ENCODE data around the gene GPC5.
"Not testable (repeated sequence)": the region's sequence is repeated elsewhere in the genome, so short reads cannot be mapped to it uniquely, and the experiment has no call there.

GPC5 gene

DNA sequence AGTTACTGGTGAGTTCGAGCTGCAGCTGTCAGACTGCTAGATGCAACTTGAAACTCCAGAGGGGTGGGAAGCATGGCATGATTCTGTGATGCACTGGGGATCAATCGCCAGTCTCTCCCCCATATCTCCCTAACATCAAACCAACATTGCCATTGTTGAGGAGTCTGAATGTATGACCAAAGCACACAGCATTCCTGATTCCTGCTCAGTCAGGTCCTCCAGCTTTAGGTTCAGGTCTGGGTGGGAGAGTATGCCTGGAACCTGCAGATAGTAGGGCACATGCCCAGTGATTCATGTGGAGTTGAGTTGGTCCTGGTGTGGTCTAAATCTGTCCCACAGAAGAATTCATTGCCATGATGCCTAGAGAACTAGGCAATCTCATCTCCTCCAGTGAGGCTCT is 269.1 kb downstream of the GPC5 start:
- no peaks in the 10 kb centered on the region for H3K4me1 ChIP-seq (ENCODE audit: insufficient read depth, low read length)
- H3K9ac ChIP-seq (ENCODE audit: low read depth, low read length) = no peak overlapping the region
- no peaks in the 10 kb centered on the region for H3K36me3 ChIP-seq (ENCODE audit: insufficient read depth, low read length)
- H3K9me3 ChIP-seq (ENCODE audit: control insufficient read depth, insufficient read depth, low read length) = no peaks in the 10 kb centered on the region

DNA sequence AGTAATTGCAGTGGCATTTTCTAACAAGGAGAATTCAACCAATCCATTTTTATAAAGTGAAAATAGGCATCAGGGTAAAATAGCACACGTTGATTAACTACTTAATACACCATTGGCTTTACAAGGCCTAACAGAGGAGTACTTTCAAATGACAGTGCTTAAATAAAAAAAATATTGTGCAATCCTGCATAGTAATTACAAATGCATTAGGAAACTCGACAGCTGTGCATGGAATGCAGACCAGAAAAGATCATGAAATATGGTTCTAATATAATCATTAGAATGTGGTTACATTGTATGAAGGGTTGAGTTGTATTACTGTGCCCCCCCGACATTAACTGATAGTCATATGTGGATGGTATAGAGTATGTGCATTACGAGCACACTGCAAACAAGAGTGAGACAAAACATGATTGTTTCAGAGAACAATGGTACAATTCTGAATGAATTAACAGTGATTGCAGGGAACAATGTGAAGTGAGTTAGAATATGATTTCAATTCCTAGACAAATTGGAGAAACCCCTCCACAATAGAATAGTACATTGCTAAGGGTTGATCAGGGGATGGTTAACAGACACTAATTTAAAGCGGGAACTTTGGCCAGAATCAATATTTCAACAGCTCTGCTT is 270.6 kb downstream of the GPC5 start:
- Histone ChIP-seq H3K9ac (ENCODE audit: low read depth, low read length) (no peak overlapping the region), H3K9me3 (ENCODE audit: control insufficient read depth, insufficient read depth, low read length) (no peaks in the 10 kb centered on the region), H3K36me3 (ENCODE audit: insufficient read depth, low read length) (no peaks in the 10 kb centered on the region), H3K4me1 (ENCODE audit: insufficient read depth, low read length) (no peaks in the 10 kb centered on the region)

DNA sequence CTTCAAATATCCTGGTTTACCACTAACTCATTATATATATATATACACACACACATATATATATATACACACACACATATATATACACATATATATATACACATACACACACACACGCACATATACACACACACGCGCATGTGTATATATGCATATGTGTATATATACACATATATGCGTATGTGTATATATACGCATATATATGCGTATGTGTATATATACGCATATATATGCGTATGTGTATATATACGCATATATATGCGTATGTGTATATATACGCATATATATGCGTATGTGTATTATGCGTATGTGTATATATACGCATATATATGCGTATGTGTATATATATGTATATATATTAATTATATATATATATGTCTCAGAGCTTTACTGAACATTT is 275.9 kb downstream of the GPC5 start:
- not testable (repeated sequence) for H3K9me3 ChIP-seq (ENCODE audit: control insufficient read depth, insufficient read depth, low read length); H3K4me1 ChIP-seq (ENCODE audit: insufficient read depth, low read length); H3K9ac ChIP-seq (ENCODE audit: low read depth, low read length); H3K36me3 ChIP-seq (ENCODE audit: insufficient read depth, low read length)

DNA sequence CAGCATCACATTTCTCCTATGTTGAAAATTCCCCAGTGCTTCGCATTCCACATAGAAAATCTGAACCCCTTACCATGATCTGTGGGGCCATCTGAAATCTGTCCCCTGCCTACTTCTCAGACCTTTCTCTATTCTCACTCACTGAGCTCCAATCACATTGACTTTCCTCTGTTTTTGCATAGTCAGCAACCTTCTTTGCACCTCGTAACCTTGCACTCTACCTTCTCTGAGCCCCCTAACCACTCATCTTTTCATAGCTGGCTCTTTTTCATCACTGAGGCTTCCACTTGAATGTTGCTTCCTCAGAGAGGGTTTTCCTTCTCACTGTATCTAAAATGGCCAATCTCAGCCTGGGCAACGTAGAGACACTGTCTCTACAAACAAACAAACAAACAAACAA is 286.3 kb downstream of the GPC5 start:
- H3K9ac ChIP-seq (ENCODE audit: low read depth, low read length) = no peak overlapping the region
- H3K9me3 ChIP-seq (ENCODE audit: control insufficient read depth, insufficient read depth, low read length) = no peaks in the 10 kb centered on the region
- no peaks in the 10 kb centered on the region for H3K36me3 ChIP-seq (ENCODE audit: insufficient read depth, low read length)
- no peaks in the 10 kb centered on the region for H3K4me1 ChIP-seq (ENCODE audit: insufficient read depth, low read length)

DNA sequence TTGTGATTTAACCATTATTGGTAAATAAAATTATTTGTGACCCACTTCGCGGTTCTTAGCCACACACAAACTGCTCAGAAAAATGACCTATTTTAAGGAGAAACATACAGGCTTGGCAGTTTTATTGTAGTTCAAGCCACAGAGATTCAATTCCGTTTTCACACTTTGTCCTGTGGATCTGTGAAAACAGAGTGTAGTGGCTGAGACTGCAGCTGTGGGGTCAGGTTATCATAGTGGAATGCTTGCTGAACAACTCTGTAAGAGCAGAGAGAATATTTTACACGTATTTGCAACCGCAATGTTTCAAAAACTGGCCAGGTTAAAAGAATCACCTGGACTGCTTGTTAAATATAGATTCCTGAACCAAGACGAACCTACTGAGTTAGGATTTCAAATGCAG is 292.5 kb downstream of the GPC5 start:
- H3K36me3 ChIP-seq (ENCODE audit: insufficient read depth, low read length) = no peaks in the 10 kb centered on the region
- no peak overlapping the region; the same call in 1 of the 2 replicates for H3K9ac ChIP-seq (ENCODE audit: low read depth, low read length)
- no peaks in the 10 kb centered on the region for H3K4me1 ChIP-seq (ENCODE audit: insufficient read depth, low read length)
- no peaks in the 10 kb centered on the region for H3K9me3 ChIP-seq (ENCODE audit: control insufficient read depth, insufficient read depth, low read length)

DNA sequence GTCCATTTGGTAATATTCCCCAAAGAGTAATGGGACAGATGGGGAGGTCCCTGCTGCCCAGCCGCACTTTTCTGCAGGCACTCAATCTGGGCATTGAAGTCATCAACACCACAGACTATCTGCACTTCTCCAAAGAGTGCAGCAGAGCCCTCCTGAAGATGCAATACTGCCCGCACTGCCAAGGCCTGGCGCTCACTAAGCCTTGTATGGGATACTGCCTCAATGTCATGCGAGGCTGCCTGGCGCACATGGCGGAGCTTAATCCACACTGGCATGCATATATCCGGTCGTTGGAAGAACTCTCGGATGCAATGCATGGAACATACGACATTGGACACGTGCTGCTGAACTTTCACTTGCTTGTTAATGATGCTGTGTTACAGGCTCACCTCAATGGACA is 295.0 kb downstream of the GPC5 start:
- no peaks in the 10 kb centered on the region for H3K36me3 ChIP-seq (ENCODE audit: insufficient read depth, low read length)
- no peaks in the 10 kb centered on the region for H3K9me3 ChIP-seq (ENCODE audit: control insufficient read depth, insufficient read depth, low read length)
- no peak overlapping the region for H3K9ac ChIP-seq (ENCODE audit: low read depth, low read length)
- H3K4me1 ChIP-seq (ENCODE audit: insufficient read depth, low read length) = no peaks in the 10 kb centered on the region

DNA sequence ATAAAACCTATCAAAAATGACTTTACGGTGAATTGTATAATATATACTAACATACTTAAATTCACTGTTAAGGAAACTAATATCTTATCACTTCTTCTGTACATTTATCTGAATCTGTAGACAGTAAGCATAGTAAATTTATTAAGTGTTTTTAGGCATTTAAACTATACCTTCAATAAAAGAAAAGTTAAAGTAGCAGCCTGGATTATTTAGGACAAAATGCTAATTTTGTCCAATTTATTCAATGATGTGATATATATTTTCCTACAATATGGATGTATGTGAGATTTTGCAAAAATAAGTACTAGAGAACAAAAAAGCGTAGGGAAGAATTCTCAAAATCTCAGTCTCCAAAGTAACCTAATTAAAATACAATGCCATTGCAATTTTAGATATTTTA is 299.9 kb downstream of the GPC5 start:
- Histone ChIP-seq H3K9me3 (ENCODE audit: control insufficient read depth, insufficient read depth, low read length) (no peaks in the 10 kb centered on the region), H3K9ac (ENCODE audit: low read depth, low read length) (no peak overlapping the region), H3K36me3 (ENCODE audit: insufficient read depth, low read length) (no peaks in the 10 kb centered on the region), H3K4me1 (ENCODE audit: insufficient read depth, low read length) (no peaks in the 10 kb centered on the region)

DNA sequence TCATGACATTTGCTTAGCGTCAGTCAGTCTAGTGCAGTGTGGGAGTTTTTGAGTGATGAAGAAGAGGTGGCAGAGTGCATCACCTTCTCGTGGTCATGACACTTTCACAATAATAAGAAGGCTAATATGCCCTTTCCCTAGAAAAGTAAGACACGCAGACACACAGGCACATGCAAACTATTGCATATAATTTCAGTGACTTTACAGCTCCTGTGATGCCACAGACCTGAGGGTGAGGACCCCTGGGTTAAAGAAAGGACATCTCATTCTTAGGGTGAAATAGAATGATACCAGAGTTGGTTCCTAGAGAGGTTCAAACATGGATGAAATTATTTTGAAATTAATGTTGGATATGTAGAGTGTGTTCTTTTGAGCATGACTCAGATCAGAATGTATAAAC is 300.3 kb downstream of the GPC5 start:
- Histone ChIP-seq H3K9ac (ENCODE audit: low read depth, low read length) (no peak overlapping the region), H3K36me3 (ENCODE audit: insufficient read depth, low read length) (no peaks in the 10 kb centered on the region), H3K4me1 (ENCODE audit: insufficient read depth, low read length) (no peaks in the 10 kb centered on the region), H3K9me3 (ENCODE audit: control insufficient read depth, insufficient read depth, low read length) (no peaks in the 10 kb centered on the region)

DNA sequence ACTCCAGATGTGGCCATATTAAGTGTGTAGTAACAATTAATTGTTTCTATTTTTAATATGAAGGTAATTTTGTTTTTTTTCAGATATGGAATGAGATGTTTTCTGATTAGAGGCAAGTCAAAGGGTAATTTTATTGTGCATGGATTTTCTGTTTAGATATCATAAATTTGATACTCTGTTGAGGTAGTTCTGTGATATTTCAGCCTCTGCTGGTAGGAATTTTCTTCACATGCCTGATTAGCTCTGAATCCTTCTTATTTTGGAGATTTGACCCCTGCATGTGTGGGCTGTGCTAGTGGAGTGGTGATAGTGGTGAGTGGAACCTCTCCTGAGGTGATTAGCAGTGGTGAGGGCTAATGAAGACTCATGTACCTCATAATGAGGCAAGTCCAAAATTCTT is 301.4 kb downstream of the GPC5 start:
- no peak overlapping the region for H3K9ac ChIP-seq (ENCODE audit: low read depth, low read length)
- no peaks in the 10 kb centered on the region for H3K4me1 ChIP-seq (ENCODE audit: insufficient read depth, low read length)
- no peaks in the 10 kb centered on the region for H3K9me3 ChIP-seq (ENCODE audit: control insufficient read depth, insufficient read depth, low read length)
- H3K36me3 ChIP-seq (ENCODE audit: insufficient read depth, low read length) = no peaks in the 10 kb centered on the region

DNA sequence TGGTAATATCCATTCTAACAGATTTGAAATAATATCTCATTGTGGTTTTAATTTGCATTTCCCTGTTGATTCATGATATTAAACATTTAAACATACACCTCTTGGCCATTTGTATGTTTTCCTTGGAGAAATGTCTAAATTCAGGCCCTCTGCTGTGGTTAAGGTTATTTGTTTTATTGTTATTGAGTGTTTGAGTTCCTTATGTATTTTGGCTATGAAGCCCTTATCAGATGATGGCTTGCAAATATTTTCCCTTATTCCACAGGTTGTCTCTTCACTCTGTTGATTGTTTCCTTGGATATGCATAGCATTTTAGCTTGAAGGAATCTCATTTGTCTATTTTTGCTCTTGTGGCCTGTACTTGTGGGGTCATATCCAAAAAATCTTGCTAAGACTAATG is 303.6 kb downstream of the GPC5 start:
- Histone ChIP-seq H3K9me3 (ENCODE audit: control insufficient read depth, insufficient read depth, low read length) (no peaks in the 10 kb centered on the region), H3K9ac (ENCODE audit: low read depth, low read length) (no peak overlapping the region)

DNA sequence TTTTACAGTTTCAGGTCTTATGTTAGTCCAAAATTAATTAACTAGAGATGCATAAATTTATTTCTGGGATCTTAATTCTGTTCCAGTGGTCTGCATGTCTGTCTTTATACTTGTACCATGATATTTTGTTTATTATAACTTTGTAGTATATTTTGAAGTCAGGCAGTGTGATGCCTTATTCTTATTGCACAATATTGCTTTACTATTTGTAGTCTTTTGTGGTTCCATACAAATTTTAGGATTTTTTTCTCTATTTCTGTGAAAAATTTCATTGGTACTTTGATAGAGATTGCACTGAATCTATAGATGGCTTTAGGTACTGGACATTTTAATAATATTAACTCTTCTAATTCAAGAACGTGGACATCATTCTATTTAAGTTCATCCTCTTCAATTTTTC is 304.0 kb downstream of the GPC5 start:
- H3K9ac ChIP-seq (ENCODE audit: low read depth, low read length) = no peak overlapping the region
- H3K4me1 ChIP-seq (ENCODE audit: insufficient read depth, low read length) = no peaks in the 10 kb centered on the region
- no peaks in the 10 kb centered on the region for H3K36me3 ChIP-seq (ENCODE audit: insufficient read depth, low read length)
- no peaks in the 10 kb centered on the region for H3K9me3 ChIP-seq (ENCODE audit: control insufficient read depth, insufficient read depth, low read length)

More for the DNA sequence above, 303.6 kb downstream of the GPC5 start:
- no peaks in the 10 kb centered on the region for H3K4me1 ChIP-seq (ENCODE audit: insufficient read depth, low read length)
- no peaks in the 10 kb centered on the region for H3K36me3 ChIP-seq (ENCODE audit: insufficient read depth, low read length)

DNA sequence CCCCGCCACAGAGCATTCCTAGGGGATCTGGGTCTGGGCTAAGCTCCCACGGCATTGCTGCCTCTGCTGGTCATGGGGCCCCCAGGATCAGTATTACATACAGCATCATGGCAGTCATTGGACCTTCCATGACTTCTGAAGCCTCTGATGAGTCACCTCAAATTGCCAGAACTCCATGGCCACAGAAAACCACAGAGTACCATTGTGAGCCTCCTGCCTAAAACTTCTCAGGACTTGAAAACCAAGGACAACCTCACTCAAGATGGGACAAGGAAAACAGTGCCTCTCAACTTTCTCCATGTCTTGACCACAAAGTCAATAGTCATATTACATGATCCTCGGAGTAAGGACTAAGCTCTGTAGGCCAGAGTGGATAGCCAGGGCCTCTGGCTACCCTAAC is 306.0 kb downstream of the GPC5 start:
- Histone ChIP-seq H3K9ac (ENCODE audit: low read depth, low read length) (no peak overlapping the region), H3K36me3 (ENCODE audit: insufficient read depth, low read length) (no peaks in the 10 kb centered on the region), H3K4me1 (ENCODE audit: insufficient read depth, low read length) (no peaks in the 10 kb centered on the region), H3K9me3 (ENCODE audit: control insufficient read depth, insufficient read depth, low read length) (no peaks in the 10 kb centered on the region)

DNA sequence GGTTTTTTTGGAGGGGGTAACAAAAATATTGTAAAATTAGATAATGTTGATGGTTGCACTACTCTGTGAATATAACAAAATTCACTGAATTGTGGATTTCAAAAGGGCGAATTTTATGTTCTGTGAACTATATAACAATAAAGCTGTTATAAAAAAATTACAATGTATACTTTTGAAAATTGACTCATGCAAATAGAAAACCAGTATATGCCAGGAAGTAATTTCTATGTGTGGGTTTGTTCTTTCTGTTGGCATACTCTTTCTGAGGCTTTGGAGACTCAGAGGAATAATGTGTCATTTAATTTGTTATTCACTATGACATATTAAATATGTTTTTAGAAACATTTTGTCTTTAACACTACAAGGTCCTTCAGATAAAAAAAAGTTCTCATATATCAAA is 310.1 kb downstream of the GPC5 start:
- Histone ChIP-seq H3K9me3 (ENCODE audit: control insufficient read depth, insufficient read depth, low read length) (no peaks in the 10 kb centered on the region), H3K9ac (ENCODE audit: low read depth, low read length) (no peak overlapping the region), H3K4me1 (ENCODE audit: insufficient read depth, low read length) (no peaks in the 10 kb centered on the region), H3K36me3 (ENCODE audit: insufficient read depth, low read length) (no peaks in the 10 kb centered on the region)

DNA sequence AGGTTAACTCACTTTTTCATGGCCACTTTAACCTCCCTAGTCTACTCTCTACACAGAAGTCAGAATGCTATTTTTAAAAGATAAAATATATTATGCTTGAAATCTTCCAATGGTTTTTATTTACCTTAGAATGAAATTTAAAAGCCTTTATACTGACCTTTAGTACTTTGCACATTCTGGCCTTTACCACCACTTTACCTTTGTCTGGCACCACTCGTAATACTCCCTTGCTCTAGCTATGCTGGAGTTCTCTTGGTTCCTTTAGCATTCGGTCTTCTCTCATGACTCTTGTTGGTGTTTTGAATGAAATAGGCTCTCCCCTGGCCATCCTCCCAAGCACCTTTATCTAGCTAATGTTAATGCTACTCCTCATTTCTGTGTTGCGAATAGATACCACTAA is 310.8 kb downstream of the GPC5 start:
- Histone ChIP-seq H3K4me1 (ENCODE audit: insufficient read depth, low read length) (no peaks in the 10 kb centered on the region), H3K36me3 (ENCODE audit: insufficient read depth, low read length) (no peaks in the 10 kb centered on the region), H3K9ac (ENCODE audit: low read depth, low read length) (no peak overlapping the region), H3K9me3 (ENCODE audit: control insufficient read depth, insufficient read depth, low read length) (no peaks in the 10 kb centered on the region)

DNA sequence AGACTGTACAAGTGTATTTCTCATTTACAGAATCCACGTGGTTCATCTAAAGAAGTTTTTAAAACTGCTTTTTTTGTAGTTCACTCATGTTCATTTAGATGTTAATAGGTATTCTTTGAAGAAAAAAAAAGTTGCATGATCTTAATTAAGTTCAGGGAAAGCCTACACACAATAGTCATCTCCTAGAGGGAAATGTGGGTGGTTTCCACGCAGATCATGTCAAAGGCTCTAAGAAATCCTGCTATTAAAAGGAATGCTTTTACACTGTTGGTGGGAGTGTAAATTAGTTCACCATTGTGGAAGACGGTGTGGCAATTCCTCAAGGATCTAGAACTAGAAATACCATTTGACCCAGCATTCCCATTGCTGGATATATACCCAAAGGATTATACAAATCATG is 312.3 kb downstream of the GPC5 start:
- Histone ChIP-seq H3K9me3 (ENCODE audit: control insufficient read depth, insufficient read depth, low read length) (no peaks in the 10 kb centered on the region), H3K4me1 (ENCODE audit: insufficient read depth, low read length) (no peaks in the 10 kb centered on the region; the same call in 1 of the 2 replicates)

DNA sequence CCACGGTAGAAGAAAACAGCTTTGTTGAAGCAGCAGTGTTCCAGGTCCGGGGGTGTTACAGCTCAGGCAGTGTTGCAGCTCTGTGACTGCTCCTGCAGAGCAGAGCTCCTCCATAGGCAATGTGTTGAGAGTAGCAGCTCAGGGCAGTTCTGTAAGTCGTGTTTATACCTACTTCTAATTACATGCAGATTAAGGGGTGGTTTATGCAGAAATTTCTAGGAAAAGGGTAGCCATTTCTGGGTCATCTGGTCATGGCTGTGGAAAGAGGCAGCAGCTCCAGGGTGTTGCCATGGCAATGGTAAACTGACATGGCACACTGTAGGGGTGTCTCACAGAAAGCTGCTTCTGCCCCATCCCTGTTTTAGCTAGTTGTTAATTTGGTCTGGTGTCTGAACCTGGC is 316.4 kb downstream of the GPC5 start:
- Histone ChIP-seq H3K4me1 (ENCODE audit: insufficient read depth, low read length) (peaks cover 12% of the 10 kb centered on the region), H3K9me3 (ENCODE audit: control insufficient read depth, insufficient read depth, low read length) (no peaks in the 10 kb centered on the region), H3K9ac (ENCODE audit: low read depth, low read length) (no peak overlapping the region), H3K36me3 (ENCODE audit: insufficient read depth, low read length) (no peaks in the 10 kb centered on the region)

More for the DNA sequence above, 312.3 kb downstream of the GPC5 start:
- Histone ChIP-seq H3K9ac (ENCODE audit: low read depth, low read length) (no peak overlapping the region), H3K36me3 (ENCODE audit: insufficient read depth, low read length) (no peaks in the 10 kb centered on the region)
